ENCODE results near the gene PLA2G4B.

GRCh38 chr15:41883484-41883825 is 44.8 kb downstream of the PLA2G4B start:
- no peak for TF ChIP-seq EZH2 (IDR thresholded peaks at IDR 0.05; ENCODE audit: borderline replicate concordance, insufficient read depth, low read depth, low read length, poor library complexity, severe bottlenecking)
- TF ChIP-seq CTCF (IDR thresholded peaks at IDR 0.05) = no peak
